ENCODE results near the gene GRSF1.

DNA sequence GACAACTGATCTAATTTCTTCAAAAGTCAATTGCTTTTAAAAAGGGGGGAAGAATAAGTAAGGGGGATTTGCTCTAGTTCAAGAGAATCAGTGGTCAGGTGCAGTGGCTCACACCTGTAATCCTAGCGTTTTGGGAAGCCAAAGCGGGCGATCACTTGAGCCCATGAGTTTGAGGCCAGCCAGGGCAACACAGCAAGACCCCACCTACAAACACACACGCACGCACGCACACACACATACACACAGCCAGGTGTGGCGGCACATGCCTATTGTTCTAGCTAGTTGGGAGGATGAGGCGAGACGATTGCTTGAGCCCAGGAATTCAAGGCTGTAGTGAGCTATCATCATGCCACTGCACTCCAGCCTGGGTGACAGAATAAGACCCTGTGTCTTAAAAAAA lies 9.6 kb downstream of the GRSF1 start:
- TF ChIP-seq EZH2phosphoT487 (IDR thresholded peaks at IDR 0.05; ENCODE audit: insufficient read depth, low read depth) (no peak), EZH2 (IDR thresholded peaks at IDR 0.05; ENCODE audit: insufficient read depth, poor library complexity, severe bottlenecking) (no peak)
